GF-D8 (cell line): ENCODE results near the gene GNLY.

Experiments used
- DNase-seq: peaks from one replicate; lab custom pipeline; 2025; lab: John Stamatoyannopoulos, UW

The GNLY gene

DNA sequence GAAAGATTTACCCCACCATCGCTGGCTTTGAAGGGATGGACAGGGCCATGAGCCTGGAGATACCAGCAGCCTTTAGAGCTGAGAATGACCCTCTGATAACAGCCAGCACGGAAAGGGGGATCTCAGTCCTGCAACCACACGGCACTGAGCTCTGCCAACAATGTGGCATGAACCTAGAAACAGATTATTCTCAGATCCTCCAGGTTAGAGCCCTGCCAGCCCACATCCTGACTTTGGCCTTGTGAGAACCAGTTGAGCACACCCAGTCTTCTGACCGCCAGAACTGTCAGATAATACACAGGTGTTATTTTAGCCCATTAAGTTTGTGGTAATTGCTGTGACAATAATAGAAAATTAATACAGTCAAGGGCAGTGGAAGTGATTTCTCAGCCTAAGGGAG is 9.4 kb upstream of the GNLY start:
- DNase-seq = no peak

- DNase-seq = no peak
Observed at GRCh38 chr2:85690932-85691331, 3.2 kb upstream of the GNLY start.

DNA sequence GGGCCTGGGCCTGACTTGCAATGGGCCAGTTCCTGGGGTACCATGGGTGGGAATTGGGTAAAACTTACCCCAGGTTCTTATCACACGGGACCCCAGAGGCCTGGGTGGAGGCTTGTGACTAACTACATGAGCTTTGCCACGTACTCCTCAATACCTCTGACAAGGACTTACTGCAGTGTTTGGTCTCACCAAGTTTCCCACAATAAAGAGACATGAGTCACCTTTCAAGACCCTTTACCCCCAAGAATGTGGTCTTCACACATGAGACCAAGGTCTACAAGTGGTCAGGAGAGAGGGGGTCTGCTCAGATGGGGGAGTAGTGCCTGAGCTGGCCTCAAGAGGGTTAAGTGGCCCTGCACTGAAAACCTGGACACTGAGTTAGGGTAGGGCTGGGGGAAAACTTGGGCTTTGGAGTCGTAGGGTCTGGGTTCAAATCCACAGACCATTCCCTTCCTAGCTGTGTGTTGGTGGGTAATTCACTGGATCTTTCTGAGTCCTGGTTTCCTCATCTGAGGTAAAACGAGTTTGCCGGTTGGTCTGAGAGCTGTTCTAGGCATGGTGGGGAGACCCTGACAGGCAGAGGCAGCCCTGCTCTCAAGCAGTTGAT is 2.0 kb upstream of the GNLY start:
- no peak for DNase-seq

- no peak for DNase-seq
Observed at GRCh38 chr2:85695121-85695520, 963 bp downstream of the GNLY start.

DNA sequence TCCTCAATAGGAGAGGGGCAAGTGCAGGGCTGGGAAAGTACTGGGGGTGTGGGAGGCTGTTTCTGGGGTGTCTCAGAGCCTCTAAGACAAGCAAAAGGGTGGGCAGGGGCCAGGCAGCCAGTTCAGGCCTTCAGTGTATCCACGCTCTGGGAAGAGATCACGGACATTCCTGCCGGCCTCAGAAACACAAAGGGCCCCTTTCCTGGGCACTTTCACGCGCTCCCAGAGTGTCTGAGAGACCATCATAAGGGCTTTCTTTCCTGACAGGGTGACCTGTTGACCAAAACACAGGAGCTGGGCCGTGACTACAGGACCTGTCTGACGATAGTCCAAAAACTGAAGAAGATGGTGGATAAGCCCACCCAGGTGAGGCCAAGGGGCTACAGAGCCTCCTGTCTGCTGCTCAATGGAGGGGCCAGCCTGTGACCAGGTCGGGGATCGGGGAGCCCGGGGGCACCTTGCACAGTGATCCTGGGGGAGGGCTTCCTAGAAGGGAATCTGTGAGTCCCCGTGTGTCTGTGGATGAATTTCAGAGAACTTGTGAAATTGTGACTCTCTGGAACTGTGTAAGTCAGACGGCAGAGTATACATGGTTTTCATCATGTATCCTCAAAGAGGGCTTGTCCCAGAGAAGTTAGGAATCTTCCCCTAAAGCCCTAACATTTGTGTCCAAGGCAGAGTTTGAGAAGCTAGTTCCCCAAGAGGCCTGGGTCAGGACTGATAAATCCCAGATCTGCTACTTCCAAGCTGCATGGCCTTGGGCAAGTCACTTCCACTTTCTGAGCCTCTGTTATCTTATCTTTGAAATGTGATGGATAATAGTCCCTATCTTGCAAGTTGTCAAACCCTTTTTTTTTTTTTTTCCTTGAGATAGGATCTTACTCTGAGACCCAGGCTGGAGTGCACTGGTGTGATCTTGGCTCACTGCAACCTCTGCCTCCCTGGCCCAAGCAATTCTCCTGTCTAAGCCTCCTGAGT is 1.8 kb downstream of the GNLY start:
- no peak for DNase-seq

DNA sequence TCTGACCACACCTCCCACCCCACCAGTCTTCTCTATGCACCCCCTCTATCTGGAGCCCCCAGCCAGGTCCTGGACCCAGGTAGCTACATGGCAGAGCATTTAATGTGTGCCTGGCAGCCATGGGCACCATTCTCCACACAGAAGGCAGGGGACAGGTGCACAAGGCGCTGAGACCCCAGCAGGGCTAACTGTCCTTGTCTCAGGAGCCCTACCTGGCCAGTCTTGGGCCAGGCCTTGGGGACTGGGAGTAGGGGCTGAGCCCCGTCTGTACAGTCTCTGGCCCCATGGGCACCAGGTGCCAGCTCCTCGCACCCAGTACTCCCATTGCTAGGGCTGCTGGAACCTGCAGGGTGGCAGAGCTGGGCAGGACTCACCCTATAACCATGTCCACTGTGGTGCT is 2.9 kb downstream of the GNLY start:
- DNase-seq = no peak

DNA sequence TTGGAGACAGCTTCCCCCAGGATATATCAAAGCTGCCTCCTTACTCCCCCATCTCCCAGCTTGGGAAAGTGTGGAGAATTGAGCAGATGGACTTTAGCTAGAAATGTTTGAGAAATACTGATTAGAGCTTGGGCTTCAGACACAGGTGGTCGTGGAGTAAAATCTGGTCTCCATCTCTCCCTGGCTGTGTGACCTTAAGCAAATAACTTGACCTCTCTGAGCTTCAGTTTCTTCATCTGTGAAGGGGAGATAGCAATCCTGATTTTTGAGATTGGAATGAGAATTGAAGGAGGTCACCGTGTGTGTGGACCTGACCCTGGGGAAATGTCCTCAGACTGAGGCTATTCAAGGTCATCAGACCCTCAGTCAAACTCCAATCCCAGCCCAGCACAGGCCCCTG is 3.6 kb downstream of the GNLY start:
- DNase-seq = no peak

DNA sequence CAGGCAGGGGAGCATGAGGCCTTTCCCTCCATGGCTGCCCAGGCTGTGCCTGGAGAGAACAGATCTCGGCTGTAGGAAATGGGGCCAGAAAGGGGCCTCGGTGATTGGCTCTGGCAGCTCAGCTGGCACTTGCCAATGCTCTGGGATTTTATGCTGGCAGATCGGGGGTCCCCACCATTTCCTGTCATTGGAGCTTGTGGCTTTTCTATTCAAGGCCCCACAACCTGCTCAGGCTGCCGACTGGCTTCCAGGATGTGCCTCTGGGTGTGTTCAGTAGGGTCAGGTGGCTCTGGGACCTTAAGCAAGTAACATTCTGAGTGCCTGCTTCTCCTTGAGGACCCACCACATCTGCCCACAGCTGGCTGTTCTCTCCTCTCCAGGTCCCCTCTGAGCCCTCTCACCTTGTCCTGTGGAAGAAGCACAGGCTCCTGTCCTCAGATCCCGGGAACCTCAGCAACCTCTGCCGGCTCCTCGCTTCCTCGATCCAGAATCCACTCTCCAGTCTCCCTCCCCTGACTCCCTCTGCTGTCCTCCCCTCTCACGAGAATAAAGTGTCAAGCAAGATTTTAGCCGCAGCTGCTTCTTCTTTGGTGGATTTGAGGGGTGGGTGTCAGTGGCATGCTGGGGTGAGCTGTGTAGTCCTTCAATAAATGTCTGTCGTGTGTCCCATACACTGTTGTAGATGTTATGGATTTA is 4.2 kb downstream of the GNLY start:
- peak; percentile 55 for DNase-seq

GRCh38 chr2:85698880-85699254 is 4.7 kb downstream of the GNLY start:
- peak; percentile 78 for DNase-seq

- peak; percentile 51 for DNase-seq
Observed at GRCh38 chr2:85699325-85699724, 5.2 kb downstream of the GNLY start.

- no peak for DNase-seq
Observed at GRCh38 chr2:85702172-85702571, 8.0 kb downstream of the GNLY start.

GRCh38 chr2:85702800-85703199 is 8.6 kb downstream of the GNLY start:
- no peak for DNase-seq

- DNase-seq = no peak
Observed at GRCh38 chr2:85703329-85703728, 9.2 kb downstream of the GNLY start.

GRCh38 chr2:85704038-85704437 is 9.9 kb downstream of the GNLY start:
- DNase-seq = no peak

DNA sequence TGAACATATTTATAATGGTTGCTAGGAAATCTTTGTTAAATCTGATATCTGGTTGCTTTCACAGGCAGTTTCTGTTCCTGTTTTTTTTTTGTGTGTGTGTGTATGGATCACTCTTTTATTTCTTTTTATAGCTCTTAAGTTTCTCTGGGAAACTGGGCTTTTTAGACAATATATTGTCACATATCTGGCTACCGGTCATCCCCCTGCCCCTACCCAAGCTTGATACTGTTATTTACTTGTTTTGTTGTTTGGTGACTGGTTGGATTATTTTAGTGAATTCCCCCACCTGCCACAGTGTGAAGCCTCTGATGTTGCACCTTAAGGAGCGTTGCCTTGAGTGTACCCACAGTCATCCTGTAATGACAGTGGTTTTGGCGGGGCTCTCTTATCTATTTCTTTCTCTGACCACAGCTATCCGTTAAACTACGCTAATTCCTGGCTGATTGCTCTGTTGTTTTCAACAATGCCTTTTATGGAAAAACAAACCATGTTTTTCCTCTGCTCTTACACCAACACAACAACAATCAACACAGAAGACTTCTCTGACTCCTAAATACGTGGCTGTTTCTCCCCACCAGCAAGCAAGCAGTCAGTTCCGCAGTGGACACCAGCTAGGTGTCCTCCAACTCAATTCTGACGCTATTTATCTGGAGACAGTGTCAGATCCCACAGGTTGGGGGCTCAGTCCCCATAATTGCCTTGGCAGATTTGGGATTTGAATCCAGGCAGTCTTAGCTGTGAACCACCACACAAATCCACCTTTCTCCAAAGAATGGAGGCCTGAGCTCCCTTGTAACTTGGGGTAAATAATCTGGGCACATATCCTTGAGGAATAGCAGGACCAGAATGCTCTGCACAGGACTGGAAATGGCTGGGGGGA is 10.9 kb downstream of the GNLY start:
- DNase-seq = peak; percentile 40

DNA sequence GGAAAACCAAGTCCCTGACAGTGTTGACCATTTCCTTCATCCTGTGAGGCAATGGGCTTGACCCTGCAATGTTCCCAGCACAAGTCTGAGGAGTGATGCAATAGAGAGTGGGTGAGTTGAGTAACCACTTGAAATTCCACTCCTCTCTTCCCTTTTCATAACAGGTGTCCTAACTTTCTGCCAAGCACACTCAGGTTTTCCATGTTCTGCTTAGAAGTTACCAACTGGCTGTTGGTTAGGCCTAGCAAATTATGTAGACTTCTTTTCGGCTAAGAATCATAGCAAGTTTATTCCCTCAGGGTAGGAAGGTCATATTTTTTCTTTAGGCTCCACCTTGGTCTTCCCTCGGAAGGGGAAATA is 11.5 kb downstream of the GNLY start:
- DNase-seq = peak; percentile 84

- no peak for DNase-seq
Observed at GRCh38 chr2:85706063-85706462, 11.9 kb downstream of the GNLY start.

DNA sequence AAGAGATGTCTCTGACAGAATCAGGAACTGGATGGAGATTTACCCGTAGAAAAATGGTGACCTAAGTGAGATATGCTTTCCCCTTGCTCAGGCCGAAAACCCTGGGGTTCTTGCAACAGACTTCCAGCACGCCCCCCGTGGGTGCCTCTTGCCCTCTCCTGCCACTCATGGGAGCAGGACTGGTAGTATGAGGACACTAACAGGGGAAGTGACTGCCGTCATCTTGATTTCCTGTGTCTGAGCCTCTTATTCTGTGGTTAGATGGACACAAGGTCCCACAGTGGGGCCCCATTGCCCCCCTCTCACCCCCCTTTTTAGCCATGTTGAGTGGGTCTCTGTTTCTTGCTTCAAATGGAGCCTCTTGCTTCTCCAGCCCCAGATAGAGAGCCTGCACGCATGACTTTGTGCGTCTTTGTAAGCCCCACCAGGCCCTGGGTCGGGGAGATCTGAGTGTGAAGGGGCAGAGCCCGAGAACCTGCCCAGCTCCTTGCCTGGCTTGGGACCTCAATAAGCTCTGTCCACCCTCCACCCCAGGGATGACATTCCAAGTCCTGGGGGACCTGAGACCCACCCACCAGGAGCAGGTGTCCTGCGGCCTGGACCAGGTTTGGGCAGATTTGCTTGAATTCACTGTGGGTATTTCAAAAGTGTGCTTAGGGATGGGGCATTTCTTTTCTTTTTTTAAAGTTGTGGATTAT is 12.6 kb downstream of the GNLY start:
- peak; percentile 74 for DNase-seq

DNA sequence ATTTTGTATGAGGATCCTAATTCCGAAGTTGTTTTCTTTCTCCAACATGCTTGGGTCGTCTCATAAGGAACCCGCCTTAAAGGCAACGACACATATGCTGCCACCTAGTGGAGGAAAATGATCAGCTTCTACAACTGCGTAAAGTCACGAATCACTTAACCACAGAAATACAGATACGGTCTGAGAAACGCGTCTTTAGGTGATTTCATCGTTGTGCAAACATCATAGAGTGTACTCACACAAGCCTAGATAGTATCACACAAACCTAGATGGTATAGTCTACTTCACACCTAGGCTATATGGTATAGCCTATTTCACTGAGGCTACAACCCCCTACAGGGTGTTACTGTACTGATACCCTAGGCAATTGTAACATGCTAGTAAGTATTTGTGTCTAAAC is 13.1 kb downstream of the GNLY start:
- peak; percentile 80 for DNase-seq

DNA sequence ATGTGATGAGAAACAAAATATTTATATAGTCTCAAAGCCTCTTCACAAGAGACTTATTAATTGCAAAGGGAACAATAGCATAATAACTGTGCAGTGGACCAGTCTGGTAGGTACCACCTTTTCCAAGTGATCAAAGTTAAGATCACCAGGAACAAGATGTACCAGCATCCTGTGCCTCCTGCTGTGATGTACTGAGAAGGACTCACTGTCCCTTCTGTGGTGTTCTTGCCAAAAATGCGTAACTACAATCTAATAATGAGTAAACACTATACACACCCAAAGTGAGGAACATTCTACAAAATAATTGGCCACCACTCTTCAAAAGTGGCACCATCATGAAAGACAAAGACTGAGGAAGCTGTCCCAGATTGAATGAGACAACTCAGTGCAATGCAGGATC is 14.5 kb downstream of the GNLY start:
- DNase-seq = no peak

DNA sequence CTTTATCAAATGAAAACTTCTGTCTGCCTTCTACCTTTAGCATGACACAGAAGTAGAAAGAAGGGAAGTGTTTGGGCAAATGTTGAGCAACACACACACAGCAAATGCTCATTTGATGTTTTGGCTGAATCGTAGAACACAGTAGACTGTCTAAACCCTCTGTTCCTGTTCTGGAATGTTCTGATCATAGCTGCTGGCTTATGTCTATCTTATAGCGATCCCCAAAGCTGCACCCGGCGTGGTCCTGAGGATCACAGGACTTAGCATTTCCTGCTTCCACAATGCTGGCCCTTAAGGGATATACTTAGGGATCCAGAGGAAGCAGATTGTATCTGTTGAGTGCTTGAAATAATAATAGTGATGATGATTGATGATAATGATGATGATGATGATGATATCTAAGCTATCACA is 15.2 kb downstream of the GNLY start:
- DNase-seq = peak; percentile 67
